OCI-LY1 (cell line): ENCODE data around the gene GET3.
"Not testable (repeated sequence)": the region's sequence is repeated elsewhere in the genome, so short reads cannot be mapped to it uniquely, and the experiment has no call there.

ENCODE experiments used
- EZH2 ChIP-seq: fragments of 200-600 bp; sonication (generic), shearing (Covaris generic); IDR thresholded peaks from 2 replicates; pipeline ENCODE4 v1.8.0; 2017; ENCODE audit warnings: borderline replicate concordance, mixed run types, mild to moderate bottlenecking, antibody characterized with exemption, low read length, moderate library complexity, mixed read lengths
- TF ChIP-seq, protein P1 (sequence below): fragments of 200-600 bp; sonication (generic), shearing (Covaris generic); IDR thresholded peaks from 2 replicates; pipeline ENCODE4 v1.5.1; 2017; ENCODE audit warnings: mild to moderate bottlenecking, antibody characterized with exemption, low read length, moderate library complexity, mixed read lengths

- TF ChIP-seq, protein P1, sequence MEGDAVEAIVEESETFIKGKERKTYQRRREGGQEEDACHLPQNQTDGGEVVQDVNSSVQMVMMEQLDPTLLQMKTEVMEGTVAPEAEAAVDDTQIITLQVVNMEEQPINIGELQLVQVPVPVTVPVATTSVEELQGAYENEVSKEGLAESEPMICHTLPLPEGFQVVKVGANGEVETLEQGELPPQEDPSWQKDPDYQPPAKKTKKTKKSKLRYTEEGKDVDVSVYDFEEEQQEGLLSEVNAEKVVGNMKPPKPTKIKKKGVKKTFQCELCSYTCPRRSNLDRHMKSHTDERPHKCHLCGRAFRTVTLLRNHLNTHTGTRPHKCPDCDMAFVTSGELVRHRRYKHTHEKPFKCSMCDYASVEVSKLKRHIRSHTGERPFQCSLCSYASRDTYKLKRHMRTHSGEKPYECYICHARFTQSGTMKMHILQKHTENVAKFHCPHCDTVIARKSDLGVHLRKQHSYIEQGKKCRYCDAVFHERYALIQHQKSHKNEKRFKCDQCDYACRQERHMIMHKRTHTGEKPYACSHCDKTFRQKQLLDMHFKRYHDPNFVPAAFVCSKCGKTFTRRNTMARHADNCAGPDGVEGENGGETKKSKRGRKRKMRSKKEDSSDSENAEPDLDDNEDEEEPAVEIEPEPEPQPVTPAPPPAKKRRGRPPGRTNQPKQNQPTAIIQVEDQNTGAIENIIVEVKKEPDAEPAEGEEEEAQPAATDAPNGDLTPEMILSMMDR = not testable (repeated sequence)
- not testable (repeated sequence) for TF ChIP-seq EZH2
These were observed 24.0 kb upstream of the GET3 start for GRCh38 chr19:12713304-12713703.
